Measurements from ENCODE around the gene OR6N1. TPM values are rescaled to one million over a fixed set of nuclear protein-coding genes. Genes with fewer than 3 reads are reported as not detected.

Gene OR6N1
- polyA plus RNA-seq, 1 of the 3 experiments (the other 2 are of a cell fraction), result not detected

- no peak overlapping the region for H3K4me2 ChIP-seq
- no peak overlapping the region for H3K9ac ChIP-seq
- H3K4me3 ChIP-seq (ENCODE audit: low read depth in 2 of 2, low read length in 1 of 2), result no peak overlapping the region
- ChIA-PET POLR2A (no interaction called here), CTCF (interaction anchor here (1.3 kb wide), 1 partner anchor 188 kb away, joined by 4 read pairs; no protein-coding TSS in a partner anchor)
- H3K79me2 ChIP-seq (ENCODE audit: insufficient read depth), result no peaks in the 10 kb centered on the region
- no peaks in the 10 kb centered on the region for H3K4me1 ChIP-seq (ENCODE audit: control insufficient read depth in 1 of 2, insufficient read depth in 2 of 2, low read depth in 1 of 2, low read length in 1 of 2)
- no peaks in the 10 kb centered on the region for H3K9me2 ChIP-seq
- no peaks in the 10 kb centered on the region for H3K36me3 ChIP-seq (replicated peaks in 1 of 2; ENCODE audit: control insufficient read depth in 1 of 2, insufficient read depth in 2 of 2, low read length in 1 of 2)
- no peak overlapping the region for H2AFZ ChIP-seq (ENCODE audit: low read depth)
- no peaks in the 10 kb centered on the region for H3F3A ChIP-seq (replicated peaks; ENCODE audit: insufficient read depth)
- no peak for TF ChIP-seq PBX3 (IDR thresholded peaks at IDR 0.05)
- TF ChIP-seq RFX5 (IDR thresholded peaks at IDR 0.05; ENCODE audit: low read length), result no peak
- TF ChIP-seq, protein P1, sequence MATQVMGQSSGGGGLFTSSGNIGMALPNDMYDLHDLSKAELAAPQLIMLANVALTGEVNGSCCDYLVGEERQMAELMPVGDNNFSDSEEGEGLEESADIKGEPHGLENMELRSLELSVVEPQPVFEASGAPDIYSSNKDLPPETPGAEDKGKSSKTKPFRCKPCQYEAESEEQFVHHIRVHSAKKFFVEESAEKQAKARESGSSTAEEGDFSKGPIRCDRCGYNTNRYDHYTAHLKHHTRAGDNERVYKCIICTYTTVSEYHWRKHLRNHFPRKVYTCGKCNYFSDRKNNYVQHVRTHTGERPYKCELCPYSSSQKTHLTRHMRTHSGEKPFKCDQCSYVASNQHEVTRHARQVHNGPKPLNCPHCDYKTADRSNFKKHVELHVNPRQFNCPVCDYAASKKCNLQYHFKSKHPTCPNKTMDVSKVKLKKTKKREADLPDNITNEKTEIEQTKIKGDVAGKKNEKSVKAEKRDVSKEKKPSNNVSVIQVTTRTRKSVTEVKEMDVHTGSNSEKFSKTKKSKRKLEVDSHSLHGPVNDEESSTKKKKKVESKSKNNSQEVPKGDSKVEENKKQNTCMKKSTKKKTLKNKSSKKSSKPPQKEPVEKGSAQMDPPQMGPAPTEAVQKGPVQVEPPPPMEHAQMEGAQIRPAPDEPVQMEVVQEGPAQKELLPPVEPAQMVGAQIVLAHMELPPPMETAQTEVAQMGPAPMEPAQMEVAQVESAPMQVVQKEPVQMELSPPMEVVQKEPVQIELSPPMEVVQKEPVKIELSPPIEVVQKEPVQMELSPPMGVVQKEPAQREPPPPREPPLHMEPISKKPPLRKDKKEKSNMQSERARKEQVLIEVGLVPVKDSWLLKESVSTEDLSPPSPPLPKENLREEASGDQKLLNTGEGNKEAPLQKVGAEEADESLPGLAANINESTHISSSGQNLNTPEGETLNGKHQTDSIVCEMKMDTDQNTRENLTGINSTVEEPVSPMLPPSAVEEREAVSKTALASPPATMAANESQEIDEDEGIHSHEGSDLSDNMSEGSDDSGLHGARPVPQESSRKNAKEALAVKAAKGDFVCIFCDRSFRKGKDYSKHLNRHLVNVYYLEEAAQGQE (IDR thresholded peaks at IDR 0.05; ENCODE audit: low read depth, low read length), result no peak
- no peak for TF ChIP-seq RCOR1 (IDR thresholded peaks at IDR 0.05; ENCODE audit: low read length)
- TF ChIP-seq TEAD4 (IDR thresholded peaks at IDR 0.05; ENCODE audit: borderline replicate concordance, insufficient read depth), result no peak
- no peak for TF ChIP-seq CHD2 (IDR thresholded peaks at IDR 0.05; ENCODE audit: low read length, partially characterized antibody)
- TF ChIP-seq EZH2phosphoT487 (IDR thresholded peaks at IDR 0.05; ENCODE audit: borderline replicate concordance, low read depth), result no peak
- TF ChIP-seq TAF1 (IDR thresholded peaks at IDR 0.05; ENCODE audit: borderline replicate concordance, low read depth, low read length), result no peak
- no peak for TF ChIP-seq SMC3 (IDR thresholded peaks at IDR 0.05; ENCODE audit: low read depth, low read length)
- no peak for TF ChIP-seq GABPA (IDR thresholded peaks at IDR 0.05; ENCODE audit: low read depth)
- TF ChIP-seq EP300 (IDR thresholded peaks at IDR 0.05; ENCODE audit: borderline replicate concordance in 1 of 2, low read depth in 1 of 2, low read length in 1 of 2), result no peak
- H3K9me3 ChIP-seq, result no peaks in the 10 kb centered on the region
- H3K27me3 ChIP-seq (ENCODE audit: insufficient read depth), result no peaks in the 10 kb centered on the region
- H4K20me1 ChIP-seq (ENCODE audit: insufficient read depth), result no peaks in the 10 kb centered on the region
- no peak overlapping the region for H3K27ac ChIP-seq (ENCODE audit: low read depth in 2 of 2, low read length in 1 of 2)
- WGBS (ENCODE audit: low lambda C conversion rate), result 0% methylated on average over 4 of the region's 4 CpGs
- DNase-seq, result no peak
Observed at GRCh38 chr1:158810311-158810710, 38.3 kb upstream of the OR6N1 start.

- Histone ChIP-seq H3K4me3 (ENCODE audit: low read depth in 2 of 2, low read length in 1 of 2) (no peak overlapping the region), H3K4me1 (ENCODE audit: control insufficient read depth in 1 of 2, insufficient read depth in 2 of 2, low read depth in 1 of 2, low read length in 1 of 2) (no peaks in the 10 kb centered on the region), H3K9me2 (no peaks in the 10 kb centered on the region), H3K36me3 (replicated peaks in 1 of 2; ENCODE audit: control insufficient read depth in 1 of 2, insufficient read depth in 2 of 2, low read length in 1 of 2) (no peaks in the 10 kb centered on the region), H3K9ac (no peak overlapping the region), H3F3A (replicated peaks; ENCODE audit: insufficient read depth) (no peaks in the 10 kb centered on the region), H3K9me3 (no peaks in the 10 kb centered on the region), H3K27me3 (ENCODE audit: insufficient read depth) (no peaks in the 10 kb centered on the region), H3K27ac (ENCODE audit: low read depth in 2 of 2, low read length in 1 of 2) (no peak overlapping the region), H3K79me2 (ENCODE audit: insufficient read depth) (no peaks in the 10 kb centered on the region), H4K20me1 (ENCODE audit: insufficient read depth) (no peaks in the 10 kb centered on the region), H3K4me2 (no peak overlapping the region), H2AFZ (ENCODE audit: low read depth) (no peak overlapping the region)
- ChIA-PET CTCF (interaction anchor here (1.3 kb wide), 1 partner anchor 189 kb away, joined by 4 read pairs; no protein-coding TSS in a partner anchor), POLR2A (no interaction called here)
- WGBS (ENCODE audit: low lambda C conversion rate), result 0% methylated on average over 5 of the region's 5 CpGs
- DNase-seq, result no peak
- TF ChIP-seq GATA2 (CRISPR knock-in tag; IDR thresholded peaks at IDR 0.05) (no peak), FOSL2 (IDR thresholded peaks at IDR 0.05; ENCODE audit: borderline replicate concordance, low read depth) (no peak), SMC3 (IDR thresholded peaks at IDR 0.05; ENCODE audit: low read depth, low read length) (no peak), RXRA (IDR thresholded peaks at IDR 0.05; ENCODE audit: borderline replicate concordance, low read depth) (no peak), EZH2phosphoT487 (IDR thresholded peaks at IDR 0.05; ENCODE audit: borderline replicate concordance, low read depth) (no peak), NRF1 (IDR thresholded peaks at IDR 0.05; ENCODE audit: low read depth, low read length) (no peak), RFX5 (IDR thresholded peaks at IDR 0.05; ENCODE audit: low read length) (no peak), USF1 (IDR thresholded peaks at IDR 0.05; ENCODE audit: borderline replicate concordance, low read depth) (no peak), JUND (IDR thresholded peaks at IDR 0.05) (no peak), MXI1 (IDR thresholded peaks at IDR 0.05; ENCODE audit: low read depth, low read length) (no peak)
- TF ChIP-seq, protein P2, sequence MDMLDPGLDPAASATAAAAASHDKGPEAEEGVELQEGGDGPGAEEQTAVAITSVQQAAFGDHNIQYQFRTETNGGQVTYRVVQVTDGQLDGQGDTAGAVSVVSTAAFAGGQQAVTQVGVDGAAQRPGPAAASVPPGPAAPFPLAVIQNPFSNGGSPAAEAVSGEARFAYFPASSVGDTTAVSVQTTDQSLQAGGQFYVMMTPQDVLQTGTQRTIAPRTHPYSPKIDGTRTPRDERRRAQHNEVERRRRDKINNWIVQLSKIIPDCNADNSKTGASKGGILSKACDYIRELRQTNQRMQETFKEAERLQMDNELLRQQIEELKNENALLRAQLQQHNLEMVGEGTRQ (IDR thresholded peaks at IDR 0.05; ENCODE audit: borderline replicate concordance, low read depth, low read length), result no peak
- TF ChIP-seq, protein P3, sequence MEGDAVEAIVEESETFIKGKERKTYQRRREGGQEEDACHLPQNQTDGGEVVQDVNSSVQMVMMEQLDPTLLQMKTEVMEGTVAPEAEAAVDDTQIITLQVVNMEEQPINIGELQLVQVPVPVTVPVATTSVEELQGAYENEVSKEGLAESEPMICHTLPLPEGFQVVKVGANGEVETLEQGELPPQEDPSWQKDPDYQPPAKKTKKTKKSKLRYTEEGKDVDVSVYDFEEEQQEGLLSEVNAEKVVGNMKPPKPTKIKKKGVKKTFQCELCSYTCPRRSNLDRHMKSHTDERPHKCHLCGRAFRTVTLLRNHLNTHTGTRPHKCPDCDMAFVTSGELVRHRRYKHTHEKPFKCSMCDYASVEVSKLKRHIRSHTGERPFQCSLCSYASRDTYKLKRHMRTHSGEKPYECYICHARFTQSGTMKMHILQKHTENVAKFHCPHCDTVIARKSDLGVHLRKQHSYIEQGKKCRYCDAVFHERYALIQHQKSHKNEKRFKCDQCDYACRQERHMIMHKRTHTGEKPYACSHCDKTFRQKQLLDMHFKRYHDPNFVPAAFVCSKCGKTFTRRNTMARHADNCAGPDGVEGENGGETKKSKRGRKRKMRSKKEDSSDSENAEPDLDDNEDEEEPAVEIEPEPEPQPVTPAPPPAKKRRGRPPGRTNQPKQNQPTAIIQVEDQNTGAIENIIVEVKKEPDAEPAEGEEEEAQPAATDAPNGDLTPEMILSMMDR (IDR thresholded peaks at IDR 0.05), result no peak
Observed at GRCh38 chr1:158809862-158810261, 37.9 kb upstream of the OR6N1 start.

All from SK-N-SH (cell line).